Sigmoid colon (tissue), 4 donors: ENCODE measurements around the gene PELI1.

Source experiments
- EP300 ChIP-seq, 4 donors: sonication (generic); formaldehyde crosslinking; IDR thresholded peaks; one replicate each; pipeline ENCODE4 v1.6.1; 2017; ENCODE audit warnings: antibody characterized with exemption in 4 of 4
- POLR2A ChIP-seq, 2 donors: fragments of 450-650 bp; IDR thresholded peaks; one replicate each; pipeline ENCODE4 v1.6.1; 2016; ENCODE audit warnings: antibody characterized with exemption in 2 of 2, mild to moderate bottlenecking in 2 of 2, moderate library complexity in 2 of 2
- TF ChIP-seq, protein P1 (sequence below), 4 experiments: fragments of 450-650 bp in 3 of 4; fragments of 200-600 bp in 1 of 4; IDR thresholded peaks; one replicate each; pipeline ENCODE4 v1.5.1; 2016 to 2019; ENCODE audit warnings: antibody characterized with exemption in 4 of 4, mild to moderate bottlenecking in 3 of 4, moderate library complexity in 2 of 4

DNA sequence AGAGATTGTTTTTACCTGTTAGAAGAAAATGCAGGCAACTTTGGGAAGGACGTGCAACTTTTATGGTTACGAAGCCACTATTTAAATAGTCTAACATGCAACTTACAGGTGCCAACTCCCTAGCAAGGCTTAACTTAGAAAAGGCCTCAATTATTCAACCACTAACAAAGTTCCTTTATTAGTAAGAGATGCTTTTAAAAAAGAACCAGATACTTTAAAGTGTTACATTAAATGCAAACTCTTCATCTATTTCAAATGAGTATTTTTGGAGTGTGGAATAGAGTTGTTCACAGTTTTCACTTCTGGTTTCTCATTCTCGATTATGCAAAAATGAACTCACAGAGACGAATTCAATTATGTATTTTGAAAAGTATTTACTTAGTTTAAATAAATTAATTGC is 51.7 kb downstream of the PELI1 start:
- TF ChIP-seq POLR2A (IDR thresholded peaks at IDR 0.05) (no peak), EP300 (IDR thresholded peaks at IDR 0.05) (no peak)
- TF ChIP-seq, protein P1, sequence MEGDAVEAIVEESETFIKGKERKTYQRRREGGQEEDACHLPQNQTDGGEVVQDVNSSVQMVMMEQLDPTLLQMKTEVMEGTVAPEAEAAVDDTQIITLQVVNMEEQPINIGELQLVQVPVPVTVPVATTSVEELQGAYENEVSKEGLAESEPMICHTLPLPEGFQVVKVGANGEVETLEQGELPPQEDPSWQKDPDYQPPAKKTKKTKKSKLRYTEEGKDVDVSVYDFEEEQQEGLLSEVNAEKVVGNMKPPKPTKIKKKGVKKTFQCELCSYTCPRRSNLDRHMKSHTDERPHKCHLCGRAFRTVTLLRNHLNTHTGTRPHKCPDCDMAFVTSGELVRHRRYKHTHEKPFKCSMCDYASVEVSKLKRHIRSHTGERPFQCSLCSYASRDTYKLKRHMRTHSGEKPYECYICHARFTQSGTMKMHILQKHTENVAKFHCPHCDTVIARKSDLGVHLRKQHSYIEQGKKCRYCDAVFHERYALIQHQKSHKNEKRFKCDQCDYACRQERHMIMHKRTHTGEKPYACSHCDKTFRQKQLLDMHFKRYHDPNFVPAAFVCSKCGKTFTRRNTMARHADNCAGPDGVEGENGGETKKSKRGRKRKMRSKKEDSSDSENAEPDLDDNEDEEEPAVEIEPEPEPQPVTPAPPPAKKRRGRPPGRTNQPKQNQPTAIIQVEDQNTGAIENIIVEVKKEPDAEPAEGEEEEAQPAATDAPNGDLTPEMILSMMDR (IDR thresholded peaks at IDR 0.05): no peak
